MM.1S (cell line): ENCODE data around the gene FGFR2.

ENCODE experiments used
- DNase-seq: peaks from one replicate; pipeline ENCODE4 v3.0.0-alpha.2; 2015
- H2AFZ ChIP-seq: fragments of 300-600 bp; sonication (generic); 2 replicates; pipeline ENCODE4 v1.6.0; 2016; ENCODE audit warnings: antibody characterized with exemption, low read length
- H3F3A ChIP-seq: fragments of 300-600 bp; sonication (generic); 2 replicates; pipeline ENCODE4 v1.6.1; 2016; ENCODE audit warnings: mild to moderate bottlenecking, antibody characterized with exemption, low read length, moderate library complexity, mixed read lengths; ENCODE audit not compliant: insufficient read depth
- H3K27ac ChIP-seq: fragments of 300-600 bp; sonication (generic); 2 replicates; pipeline ENCODE4 v1.5.1; 2016; ENCODE audit warnings: mild to moderate bottlenecking, low read length
- H3K27me3 ChIP-seq: fragments of 300-600 bp; sonication (generic); replicated peaks from 2 replicates; pipeline ENCODE4 v1.6.0; 2016; ENCODE audit warnings: low read length; ENCODE audit not compliant: insufficient read depth
- H3K36me3 ChIP-seq: fragments of 300-600 bp; sonication (generic); replicated peaks from 2 replicates; pipeline ENCODE4 v1.6.1; 2016; ENCODE audit warnings: mild to moderate bottlenecking, low read length, mixed read lengths; ENCODE audit not compliant: insufficient read depth
- H3K4me1 ChIP-seq: fragments of 300-600 bp; sonication (generic); 2 replicates; pipeline ENCODE4 v1.6.1; 2016; ENCODE audit warnings: low read length, mixed read lengths
- H3K4me2 ChIP-seq: fragments of 300-600 bp; sonication (generic); 2 replicates; pipeline ENCODE4 v1.6.0; 2016; ENCODE audit warnings: low read depth, low read length
- H3K4me3 ChIP-seq: fragments of 300-600 bp; sonication (generic); 2 replicates; pipeline ENCODE4 v1.5.1; 2016; ENCODE audit warnings: low read length, mixed read lengths
- H3K79me2 ChIP-seq: fragments of 300-600 bp; sonication (generic); 2 replicates; pipeline ENCODE4 v1.6.1; 2016; ENCODE audit warnings: mixed run types, low read length, mixed read lengths
- H3K9ac ChIP-seq: fragments of 300-600 bp; sonication (generic); 2 replicates; pipeline ENCODE4 v1.6.1; 2016; ENCODE audit warnings: low read length, mixed read lengths
- H3K9me2 ChIP-seq: fragments of 300-600 bp; sonication (generic); replicated peaks from 2 replicates; pipeline ENCODE4 v1.6.1; 2016; ENCODE audit warnings: mild to moderate bottlenecking, low read length, mixed read lengths; ENCODE audit not compliant: insufficient read depth
- H3K9me3 ChIP-seq: fragments of 300-600 bp; sonication (generic); replicated peaks from 2 replicates; pipeline ENCODE4 v1.6.1; 2016; ENCODE audit warnings: mild to moderate bottlenecking, low read length, mixed read lengths; ENCODE audit not compliant: insufficient read depth
- H4K20me1 ChIP-seq: fragments of 300-600 bp; sonication (generic); 2 replicates; pipeline ENCODE4 v1.6.1; 2016; ENCODE audit warnings: mild to moderate bottlenecking, low read length, moderate library complexity, mixed read lengths; ENCODE audit not compliant: insufficient read depth
- CTCF ChIP-seq: fragments of 300-600 bp; sonication (generic); IDR thresholded peaks from 2 replicates; pipeline ENCODE4 v1.5.1; 2016; ENCODE audit warnings: antibody characterized with exemption, low read length, mixed read lengths
- EZH2 ChIP-seq: fragments of 300-600 bp; sonication (generic); optimal IDR thresholded peaks from 2 replicates; pipeline ENCODE3; 2017; ENCODE audit warnings: low read depth, mild to moderate bottlenecking, antibody characterized with exemption, low read length, mixed read lengths
- EZH2phosphoT487 ChIP-seq: fragments of 300-600 bp; sonication (generic); IDR thresholded peaks from 2 replicates; pipeline ENCODE4 v1.6.1; 2018; ENCODE audit warnings: antibody characterized with exemption, low read length

Gene FGFR2

GRCh38 chr10:121574519-121575166 lies 23.6 kb downstream of the FGFR2 start:
- Histone ChIP-seq H3K4me1 (no peaks in the 10 kb centered on the region), H3K79me2 (no peaks in the 10 kb centered on the region), H3K27me3 (no peaks in the 10 kb centered on the region), H4K20me1 (no peaks in the 10 kb centered on the region), H2AFZ (no peak overlapping the region), H3K9me2 (no peaks in the 10 kb centered on the region), H3K9me3 (no peaks in the 10 kb centered on the region), H3K4me2 (no peak overlapping the region), H3K36me3 (no peaks in the 10 kb centered on the region), H3F3A (no peaks in the 10 kb centered on the region), H3K4me3 (no peak overlapping the region), H3K27ac (no peak overlapping the region), H3K9ac (no peak overlapping the region)
- no peak for DNase-seq
- TF ChIP-seq EZH2phosphoT487 (no peak), CTCF (no peak), EZH2 (no peak)

GRCh38 chr10:121573538-121573941 lies 24.7 kb downstream of the FGFR2 start:
- no peak overlapping the region for H3K27ac ChIP-seq
- H3K36me3 ChIP-seq = no peaks in the 10 kb centered on the region
- no peaks in the 10 kb centered on the region for H3K9me3 ChIP-seq
- H3K9ac ChIP-seq = no peak overlapping the region
- no peak overlapping the region for H3K4me2 ChIP-seq
- TF ChIP-seq CTCF = no peak
- H3K9me2 ChIP-seq = no peaks in the 10 kb centered on the region
- no peak overlapping the region for H3K4me3 ChIP-seq
- no peaks in the 10 kb centered on the region for H4K20me1 ChIP-seq
- DNase-seq = no peak
- H2AFZ ChIP-seq = no peak overlapping the region
- H3K4me1 ChIP-seq = no peaks in the 10 kb centered on the region
- H3K27me3 ChIP-seq = no peaks in the 10 kb centered on the region
- no peaks in the 10 kb centered on the region for H3F3A ChIP-seq
- no peaks in the 10 kb centered on the region for H3K79me2 ChIP-seq

GRCh38 chr10:121572859-121573537 lies 25.2 kb downstream of the FGFR2 start:
- H3K4me2 ChIP-seq = no peak overlapping the region
- H3K4me1 ChIP-seq = no peaks in the 10 kb centered on the region
- H4K20me1 ChIP-seq = no peaks in the 10 kb centered on the region
- H3K9me3 ChIP-seq = no peaks in the 10 kb centered on the region
- H3K27ac ChIP-seq = no peak overlapping the region
- H3K36me3 ChIP-seq = no peaks in the 10 kb centered on the region
- no peak overlapping the region for H3K9ac ChIP-seq
- DNase-seq = no peak
- TF ChIP-seq EZH2phosphoT487 (no peak), EZH2 (no peak), CTCF (no peak)
- no peak overlapping the region for H2AFZ ChIP-seq
- no peaks in the 10 kb centered on the region for H3K27me3 ChIP-seq
- H3K9me2 ChIP-seq = no peaks in the 10 kb centered on the region
- no peaks in the 10 kb centered on the region for H3K79me2 ChIP-seq
- H3K4me3 ChIP-seq = no peak overlapping the region
- no peaks in the 10 kb centered on the region for H3F3A ChIP-seq
